GM12878 (cell line): ENCODE results near the gene CCDC186. TPM values are rescaled to one million over a fixed set of nuclear protein-coding genes. Genes with fewer than 3 reads are reported as not detected.

Source experiments
- ATAC-seq: fragments of 200-7000 bp; cut with Tn5 transposase; 3 replicates; pipeline ENCODE4 v1.9.1; 2020; ENCODE audit warnings: mild to moderate bottlenecking, moderate library complexity
- BruUV-seq: library from RNA; stranded (reverse); fragments of 400-500 nt; replicated peaks from 2 replicates; lab custom pipeline; 2021; lab: Mats Ljungman, UMichigan
- CTCF ChIA-PET: fragments of 300-600 bp; sonication (Branson Sonifier 250); formaldehyde crosslinking; extraction: SDS; loops from one replicate; lab custom pipeline; 2021; ENCODE audit warnings: inconsistent platforms; lab: Yijun Ruan, JAX
- POLR2A ChIA-PET: fragments of 350-600 bp; formaldehyde crosslinking; extraction: SDS; loops from one replicate; lab custom pipeline; 2021; ENCODE audit warnings: inconsistent platforms; lab: Charles Lee
- RAD21 ChIA-PET: fragments of 300-600 bp; sonication (Branson Sonifier 250); formaldehyde crosslinking; loops from one replicate; lab custom pipeline; 2023; ENCODE audit warnings: antibody characterized with exemption; ENCODE audit not compliant: unreplicated experiment; lab: Charles Lee
- SMC1A ChIA-PET: fragments of 300-600 bp; sonication (Branson Sonifier 250); formaldehyde crosslinking; loops from one replicate; lab custom pipeline; 2023; ENCODE audit not compliant: unreplicated experiment, uncharacterized antibody; lab: Charles Lee
- DNase-seq: peaks from one replicate; pipeline ENCODE4 v3.0.0-alpha.2; 2011; ENCODE audit warnings: low read depth, low spot score
- FAIRE-seq: peaks from 3 replicates; lab custom pipeline; 2011; peaks lifted over from hg19 to GRCh38; lab: Jason Lieb, UNC
- H2AFZ ChIP-seq: 2 replicates; pipeline ENCODE4 v1.6.0; 2011; ENCODE audit warnings: low read depth, low read length, control low read depth; ENCODE audit not compliant: control insufficient read depth
- H3K27ac ChIP-seq: 2 replicates; pipeline ENCODE4 v1.5.1; 2011; ENCODE audit warnings: control low read depth; ENCODE audit not compliant: control insufficient read depth, insufficient read depth
- H3K27me3 ChIP-seq, 2 experiments: replicated peaks in 1 of 2; 2 replicates each; pipeline versions ENCODE4 v1.6.0 to v1.6.1; 2011; ENCODE audit warnings: low read length in 1 of 2; ENCODE audit not compliant: control insufficient read depth in 2 of 2, insufficient read depth in 2 of 2
- H3K36me3 ChIP-seq, 2 experiments: 2 replicates each; pipeline ENCODE4 v1.5.1; 2011; ENCODE audit warnings: low read length in 1 of 2; ENCODE audit not compliant: control insufficient read depth in 2 of 2, insufficient read depth in 2 of 2
- H3K4me1 ChIP-seq: 2 replicates; pipeline ENCODE4 v1.6.1; 2011; ENCODE audit warnings: mild to moderate bottlenecking, low read length, moderate library complexity, mixed read lengths; ENCODE audit not compliant: control insufficient read depth, insufficient read depth
- H3K4me2 ChIP-seq: 2 replicates; pipeline ENCODE4 v1.6.0; 2011; ENCODE audit warnings: control low read depth; ENCODE audit not compliant: control insufficient read depth, insufficient read depth
- H3K4me3 ChIP-seq: fragments of 200-600 bp; sonication (generic); 2 replicates; pipeline ENCODE4 v1.5.1; 2016
- H3K79me2 ChIP-seq: 2 replicates; pipeline ENCODE4 v1.6.0; 2011; ENCODE audit warnings: low read length; ENCODE audit not compliant: control insufficient read depth, insufficient read depth
- H3K9ac ChIP-seq: 2 replicates; pipeline ENCODE4 v1.8.0; 2011; ENCODE audit warnings: low read length, control low read depth, mixed read lengths; ENCODE audit not compliant: control insufficient read depth, insufficient read depth
- H3K9me3 ChIP-seq: replicated peaks from 3 replicates; pipeline ENCODE4 v1.5.1; 2011; ENCODE audit warnings: mild to moderate bottlenecking, low read length; ENCODE audit not compliant: control insufficient read depth, insufficient read depth
- H4K20me1 ChIP-seq: 2 replicates; pipeline ENCODE4 v1.6.0; 2011; ENCODE audit not compliant: control insufficient read depth, insufficient read depth
- BCL11A ChIP-seq: IDR thresholded peaks from 2 replicates; pipeline ENCODE4 v1.6.1; 2011; ENCODE audit warnings: low read depth, low read length
- BHLHE40 ChIP-seq, 2 experiments: fragments of 450-650 bp in 1 of 2; IDR thresholded peaks; 2 replicates each; pipeline ENCODE4 v1.6.1; 2011 to 2017; ENCODE audit warnings: low read depth in 2 of 2, borderline replicate concordance in 1 of 2, improper control_type of control experiment in 1 of 2, low read length in 1 of 2, mild to moderate bottlenecking in 1 of 2
- ETV6 ChIP-seq, 2 experiments: fragments of 450-650 bp in 1 of 2; IDR thresholded peaks in 1 of 2; conservative IDR thresholded peaks in 1 of 2; 2 replicates each; pipeline ENCODE4 v1.6.1; 2014; ENCODE audit warnings: antibody characterized with exemption in 1 of 2, borderline replicate concordance in 1 of 2, low read depth in 1 of 2, mild to moderate bottlenecking in 1 of 2, moderate library complexity in 1 of 2
- FOXM1 ChIP-seq: IDR thresholded peaks from 2 replicates; pipeline ENCODE4 v1.6.1; 2012; ENCODE audit warnings: low read depth, mild to moderate bottlenecking, inconsistent platforms, low read length, moderate library complexity
- MTA2 ChIP-seq: fragments of 450-650 bp; IDR thresholded peaks from 2 replicates; pipeline ENCODE4 v1.6.1; 2016; ENCODE audit warnings: low read depth, mild to moderate bottlenecking, moderate library complexity
- POLR2A ChIP-seq: IDR thresholded peaks from 2 replicates; pipeline ENCODE4 v1.6.1; 2011; ENCODE audit warnings: low read depth, mild to moderate bottlenecking, low read length
- SIN3A ChIP-seq: IDR thresholded peaks from 2 replicates; pipeline ENCODE4 v1.6.1; 2012; ENCODE audit warnings: low read depth, low read length, improper control_type of control experiment
- SP1 ChIP-seq: IDR thresholded peaks from one replicate; pipeline ENCODE4 v1.6.1; 2011; ENCODE audit warnings: low read depth, low read length
- SREBF1 ChIP-seq: IDR thresholded peaks from 2 replicates; pipeline ENCODE4 v1.6.1; 2012; ENCODE audit warnings: mild to moderate bottlenecking, low read length
- ZBED1 ChIP-seq: IDR thresholded peaks from 2 replicates; pipeline ENCODE4 v1.6.1; 2016; ENCODE audit warnings: borderline replicate concordance
- WGBS: methylation state at CpG from one replicate; pipeline ENCODE4 v1.1.6; 2016; ENCODE audit warnings: low lambda C conversion rate; ENCODE audit not compliant: insufficient replicate concordance, insufficient coverage; ENCODE audit errors: missing lambda C conversion rate; 5-methylcytosine and 5-hydroxymethylcytosine counted together
- in situ Hi-C: fragments of 300-500 bp; cut with MboI; formaldehyde crosslinking; loops from 9 replicates; pipeline ENCODE4 v1.14.3; 2018; ENCODE audit warnings: mixed read lengths
- intact Hi-C: fragments of 100-400 bp; cut with micrococcal nuclease; formaldehyde crosslinking; loops from one replicate; pipeline ENCODE4 v1.14.2; 2022; ENCODE audit not compliant: unreplicated experiment
- polyA plus RNA-seq, 11 experiments: library from polyadenylated mRNA; depleted of rRNA in 4 of 11; unstranded in 6 of 11; stranded (reverse) in 5 of 11; fragments of >200 nt; fragmentation: Nextera tagmentation in 4 of 11; fragmentation: Illumina TruSeq in 1 of 11; extraction: Ambion mirVana in 4 of 11; extraction: Trizol in 1 of 11; gene quantifications; 1 replicate in 1 of 11; 2 replicates in 10 of 11; pipeline versions ENCODE4 v1.2.1 to v1.2.3, GENCODE V29; 2011 to 2016; ENCODE audit warnings: inconsistent platforms in 2 of 11, missing spikeins in 2 of 11, low read depth in 1 of 11
- total RNA-seq, 4 experiments: library from RNA; depleted of rRNA in 3 of 4; stranded (reverse); fragments of >200 nt in 3 of 4; fragmentation: Illumina TruSeq in 1 of 4; extraction: Trizol in 1 of 4; gene quantifications; 2 replicates each; pipeline versions ENCODE4 v1.2.1 to v1.2.3, GENCODE V29; 2013 to 2021
- TF ChIP-seq, protein P1 (sequence below): IDR thresholded peaks from 2 replicates; pipeline ENCODE4 v1.6.1; 2012; ENCODE audit warnings: improper control_type of control experiment, low read depth, low read length; ENCODE audit not compliant: insufficient replicate concordance

CCDC186 gene
- total and polyA plus RNA-seq, 10 of the 15 experiments (the other 5 are each of a cell fraction or from before 2014, with no cell fraction given), result 3.5 to 13.1 (median 7.3) TPM

DNA sequence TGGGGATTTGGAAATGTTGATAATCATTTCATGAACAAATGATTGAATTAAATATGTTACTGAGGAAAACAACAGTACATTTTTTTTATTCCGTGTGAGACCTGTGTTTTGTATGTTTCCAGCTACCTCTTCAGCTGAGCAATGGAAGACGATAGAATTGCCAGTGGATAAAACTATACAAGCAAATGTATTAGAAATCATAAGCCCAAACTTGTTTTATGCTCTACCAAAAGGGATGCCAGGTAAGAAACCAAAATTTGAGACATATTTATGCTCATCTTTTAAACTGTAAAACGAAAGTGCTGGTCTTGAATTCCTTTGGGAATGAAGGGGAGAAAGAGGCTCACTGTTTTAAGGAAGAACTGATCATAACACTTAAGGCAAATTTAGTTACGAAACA is 47.2 kb upstream of the CCDC186 start (continued):
- TF ChIP-seq SREBF1, result no peak

DNA sequence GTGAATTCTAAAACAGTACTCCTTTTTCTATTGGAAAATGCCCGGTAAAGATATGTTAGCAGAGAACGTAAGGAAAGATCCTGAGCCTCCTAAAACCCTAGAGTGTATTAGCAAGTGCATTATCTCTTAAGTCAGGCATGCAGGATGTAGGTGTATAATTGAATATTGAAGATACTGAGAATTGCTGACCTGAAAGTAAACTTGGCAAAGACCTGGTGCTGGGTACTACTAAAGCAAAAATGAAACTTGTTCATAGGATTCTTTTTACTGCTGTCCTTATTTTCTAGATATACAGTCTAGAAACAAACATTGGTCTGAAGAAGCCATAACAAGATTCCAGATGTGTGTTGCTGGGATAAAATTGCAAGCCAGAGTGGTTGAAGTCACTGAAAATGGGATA is 46.3 kb upstream of the CCDC186 start:
- H3K4me1 ChIP-seq, result no peaks in the 10 kb centered on the region
- FAIRE-seq (no peak), ATAC-seq (no peak), DNase-seq (no peak)
- no peaks in the 10 kb centered on the region for H3K79me2 ChIP-seq
- no peak overlapping the region for H3K9ac ChIP-seq
- H3K9me3 ChIP-seq, result no peaks in the 10 kb centered on the region
- no peak overlapping the region for H3K27ac ChIP-seq
- in situ Hi-C loops (loop anchor here (25.0 kb wide), 1 partner anchor 92 kb away; no protein-coding TSS in a partner anchor), intact Hi-C loops (no loop called here)
- no peaks in the 10 kb centered on the region for H3K27me3 ChIP-seq
- no peak overlapping the region for H3K4me3 ChIP-seq
- no peak for TF ChIP-seq ZBED1
- H2AFZ ChIP-seq, result no peak overlapping the region
- H3K4me2 ChIP-seq, result no peak overlapping the region
- ChIA-PET SMC1A (no interaction called here), CTCF (interaction anchor here (0.9 kb wide), 1 partner anchor 9 kb away, joined by 3 read pairs; no protein-coding TSS in a partner anchor), POLR2A (no interaction called here), RAD21 (no interaction called here)
- no TSS peak for BruUV-seq
- no peaks in the 10 kb centered on the region for H3K36me3 ChIP-seq
- WGBS, result 92% methylated on average over 2 of the region's 2 CpGs
- H4K20me1 ChIP-seq, result no peaks in the 10 kb centered on the region

DNA sequence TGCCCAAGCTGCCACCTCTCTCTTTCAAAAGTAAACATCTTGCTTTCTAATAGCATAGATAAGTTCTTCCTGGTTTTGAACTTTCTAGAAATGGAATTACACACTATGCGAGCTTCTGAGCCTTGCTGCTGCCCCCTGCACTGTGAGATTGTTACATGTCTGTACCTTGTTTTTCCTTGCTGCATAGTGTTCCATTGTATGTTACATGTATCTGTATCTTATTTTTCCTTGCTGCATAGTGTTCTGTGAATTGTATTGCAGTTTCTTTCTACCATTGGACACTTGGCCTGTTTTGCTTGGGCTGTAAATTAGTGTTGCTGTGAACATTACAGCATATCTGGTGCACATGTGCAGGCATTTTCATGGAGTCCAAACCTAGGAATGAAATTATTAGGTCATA is 41.0 kb upstream of the CCDC186 start:
- Histone ChIP-seq H4K20me1 (no peaks in the 10 kb centered on the region), H3K9ac (no peak overlapping the region), H2AFZ (no peak overlapping the region), H3K9me3 (no peaks in the 10 kb centered on the region; the same call in 2 of the 3 replicates), H3K4me3 (no peak overlapping the region), H3K27ac (no peak overlapping the region), H3K36me3 (no peaks in the 10 kb centered on the region), H3K79me2 (no peaks in the 10 kb centered on the region), H3K27me3 (no peaks in the 10 kb centered on the region; a peak in 1 of 4 replicates), H3K4me2 (no peak overlapping the region), H3K4me1 (no peaks in the 10 kb centered on the region)
- ChIA-PET CTCF (no interaction called here), POLR2A (no interaction called here), SMC1A (no interaction called here), RAD21 (no interaction called here)
- FAIRE-seq (no peak), DNase-seq (no peak), ATAC-seq (no peak)
- intact Hi-C loops, result no loop called here
- in situ Hi-C loops, result loop anchor here (25.0 kb wide), 1 partner anchor 97 kb away; no protein-coding TSS in a partner anchor
- no TSS peak for BruUV-seq
- TF ChIP-seq POLR2A (no peak), ETV6 (conservative IDR thresholded peaks at IDR 0.05 in 1 of 2, IDR thresholded peaks at IDR 0.05 in 1 of 2; ENCODE audit: borderline replicate concordance in 1 of 2, low read depth in 1 of 2) (no peak), SP1 (no peak), FOXM1 (no peak), SIN3A (no peak), BHLHE40 (IDR thresholded peaks at IDR 0.05; ENCODE audit: borderline replicate concordance in 1 of 2, low read depth in 2 of 2, low read length in 1 of 2) (no peak), ZBED1 (no peak), BCL11A (no peak), MTA2 (no peak)
- TF ChIP-seq, protein P1, sequence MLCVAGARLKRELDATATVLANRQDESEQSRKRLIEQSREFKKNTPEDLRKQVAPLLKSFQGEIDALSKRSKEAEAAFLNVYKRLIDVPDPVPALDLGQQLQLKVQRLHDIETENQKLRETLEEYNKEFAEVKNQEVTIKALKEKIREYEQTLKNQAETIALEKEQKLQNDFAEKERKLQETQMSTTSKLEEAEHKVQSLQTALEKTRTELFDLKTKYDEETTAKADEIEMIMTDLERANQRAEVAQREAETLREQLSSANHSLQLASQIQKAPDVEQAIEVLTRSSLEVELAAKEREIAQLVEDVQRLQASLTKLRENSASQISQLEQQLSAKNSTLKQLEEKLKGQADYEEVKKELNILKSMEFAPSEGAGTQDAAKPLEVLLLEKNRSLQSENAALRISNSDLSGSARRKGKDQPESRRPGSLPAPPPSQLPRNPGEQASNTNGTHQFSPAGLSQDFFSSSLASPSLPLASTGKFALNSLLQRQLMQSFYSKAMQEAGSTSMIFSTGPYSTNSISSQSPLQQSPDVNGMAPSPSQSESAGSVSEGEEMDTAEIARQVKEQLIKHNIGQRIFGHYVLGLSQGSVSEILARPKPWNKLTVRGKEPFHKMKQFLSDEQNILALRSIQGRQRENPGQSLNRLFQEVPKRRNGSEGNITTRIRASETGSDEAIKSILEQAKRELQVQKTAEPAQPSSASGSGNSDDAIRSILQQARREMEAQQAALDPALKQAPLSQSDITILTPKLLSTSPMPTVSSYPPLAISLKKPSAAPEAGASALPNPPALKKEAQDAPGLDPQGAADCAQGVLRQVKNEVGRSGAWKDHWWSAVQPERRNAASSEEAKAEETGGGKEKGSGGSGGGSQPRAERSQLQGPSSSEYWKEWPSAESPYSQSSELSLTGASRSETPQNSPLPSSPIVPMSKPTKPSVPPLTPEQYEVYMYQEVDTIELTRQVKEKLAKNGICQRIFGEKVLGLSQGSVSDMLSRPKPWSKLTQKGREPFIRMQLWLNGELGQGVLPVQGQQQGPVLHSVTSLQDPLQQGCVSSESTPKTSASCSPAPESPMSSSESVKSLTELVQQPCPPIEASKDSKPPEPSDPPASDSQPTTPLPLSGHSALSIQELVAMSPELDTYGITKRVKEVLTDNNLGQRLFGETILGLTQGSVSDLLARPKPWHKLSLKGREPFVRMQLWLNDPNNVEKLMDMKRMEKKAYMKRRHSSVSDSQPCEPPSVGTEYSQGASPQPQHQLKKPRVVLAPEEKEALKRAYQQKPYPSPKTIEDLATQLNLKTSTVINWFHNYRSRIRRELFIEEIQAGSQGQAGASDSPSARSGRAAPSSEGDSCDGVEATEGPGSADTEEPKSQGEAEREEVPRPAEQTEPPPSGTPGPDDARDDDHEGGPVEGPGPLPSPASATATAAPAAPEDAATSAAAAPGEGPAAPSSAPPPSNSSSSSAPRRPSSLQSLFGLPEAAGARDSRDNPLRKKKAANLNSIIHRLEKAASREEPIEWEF, result no peak
- 4% methylated on average over 1 of the region's 1 CpG for WGBS
